Endothelial cell of umbilical vein (primary cell): Measurements from ENCODE around the gene CARD11. TPM values are rescaled to one million over a fixed set of nuclear protein-coding genes. Genes with fewer than 3 reads are reported as not detected.

ENCODE experiments used
- BruUV-seq: library from RNA; stranded (reverse); fragments of 400-500 nt; replicated peaks from 2 replicates; lab custom pipeline; 2021; lab: Mats Ljungman, UMichigan
- CTCF ChIA-PET: fragments of 300-600, 350-600 bp; sonication (Branson Sonifier 250); formaldehyde crosslinking; loops from one replicate; lab custom pipeline; 2021; ENCODE audit warnings: antibody characterized with exemption, inconsistent platforms; lab: Charles Lee
- POLR2A ChIA-PET: fragments of 300-600, 350-600 bp; sonication (Branson Sonifier 250); formaldehyde crosslinking; loops from one replicate; lab custom pipeline; 2021; ENCODE audit warnings: antibody characterized with exemption, inconsistent platforms; lab: Charles Lee
- DNase-seq: peaks from one replicate; pipeline ENCODE4 v3.0.0-alpha.2; 2011; ENCODE audit warnings: low read depth, low spot score
- FAIRE-seq: peaks from 2 replicates; lab custom pipeline; 2011; peaks lifted over from hg19 to GRCh38; lab: Jason Lieb, UNC
- H2AFZ ChIP-seq: 2 replicates; pipeline ENCODE4 v1.6.0; 2012; ENCODE audit warnings: low read depth, low read length, control low read depth, inconsistent platforms
- H3K27ac ChIP-seq: 2 replicates; pipeline ENCODE4 v1.5.1; 2011; ENCODE audit warnings: low read depth, mild to moderate bottlenecking, control low read depth, low read length, moderate library complexity; ENCODE audit not compliant: insufficient read depth
- H3K27me3 ChIP-seq, 2 experiments: 2 replicates each; pipeline versions ENCODE4 v1.6.0 to v1.6.1; 2011; ENCODE audit warnings: low read length in 2 of 2, mixed read lengths in 1 of 2; ENCODE audit not compliant: control insufficient read depth in 2 of 2, insufficient read depth in 2 of 2
- H3K36me3 ChIP-seq, 2 experiments: 2 replicates in 1 of 2; 3 replicates in 1 of 2; pipeline ENCODE4 v1.5.1; 2011; ENCODE audit warnings: low read length in 2 of 2, mild to moderate bottlenecking in 1 of 2, moderate library complexity in 1 of 2; ENCODE audit not compliant: control insufficient read depth in 2 of 2, insufficient read depth in 2 of 2; ENCODE audit errors: extremely low read depth in 1 of 2
- H3K4me1 ChIP-seq: 3 replicates; pipeline ENCODE4 v1.5.1; 2011; ENCODE audit warnings: mild to moderate bottlenecking, low read length; ENCODE audit not compliant: control insufficient read depth, insufficient read depth; ENCODE audit errors: extremely low read depth
- H3K4me2 ChIP-seq: 2 replicates; pipeline ENCODE4 v1.6.1; 2011; ENCODE audit warnings: low read length, control low read depth, mixed read lengths; ENCODE audit not compliant: insufficient read depth
- H3K4me3 ChIP-seq, 3 experiments: fragments of 200-600 bp in 1 of 3; sonication (generic), shearing (Covaris generic) in 1 of 3; replicated peaks in 1 of 3; 2 replicates each; pipeline ENCODE4 v1.5.1; 2011 to 2016; ENCODE audit warnings: control low read depth in 3 of 3, low read length in 3 of 3, mild to moderate bottlenecking in 2 of 3, inconsistent platforms in 1 of 3, low read depth in 1 of 3, moderate library complexity in 1 of 3; ENCODE audit not compliant: insufficient read depth in 1 of 3
- H3K79me2 ChIP-seq: 2 replicates; pipeline ENCODE4 v1.6.0; 2012; ENCODE audit warnings: low read length, inconsistent platforms; ENCODE audit not compliant: control insufficient read depth, insufficient read depth
- H3K9ac ChIP-seq: replicated peaks from 2 replicates; pipeline ENCODE3; 2011; ENCODE audit warnings: low read length, control low read depth; ENCODE audit not compliant: insufficient read depth; ENCODE audit errors: extremely low read depth
- H3K9me1 ChIP-seq: replicated peaks from 3 replicates; pipeline ENCODE4 v1.6.0; 2011; ENCODE audit warnings: mild to moderate bottlenecking, low read length; ENCODE audit not compliant: control insufficient read depth, insufficient read depth; ENCODE audit errors: extremely low read depth
- H3K9me3 ChIP-seq: replicated peaks from 2 replicates; pipeline ENCODE4 v1.5.1; 2012; ENCODE audit warnings: low read length, inconsistent platforms; ENCODE audit not compliant: control insufficient read depth, insufficient read depth
- H4K20me1 ChIP-seq: replicated peaks from 2 replicates; pipeline ENCODE3; 2011; ENCODE audit warnings: mild to moderate bottlenecking, low read length; ENCODE audit not compliant: control insufficient read depth, insufficient read depth; ENCODE audit errors: extremely low read depth
- CTCF ChIP-seq, 2 donors: IDR thresholded peaks; 1 replicate in 1 of 2; 2 replicates in 1 of 2; pipeline ENCODE4 v1.5.1; 2011; ENCODE audit warnings: low read length in 2 of 2, mild to moderate bottlenecking in 2 of 2, moderate library complexity in 2 of 2, control low read depth in 1 of 2, inconsistent platforms in 1 of 2, low read depth in 1 of 2; ENCODE audit not compliant: insufficient read depth in 1 of 2; ENCODE audit errors: extremely low read depth in 1 of 2
- EZH2 ChIP-seq: IDR thresholded peaks from 2 replicates; pipeline ENCODE4 v1.6.1; 2012; ENCODE audit warnings: borderline replicate concordance, low read depth, mild to moderate bottlenecking, moderate library complexity, low read length, inconsistent platforms; ENCODE audit not compliant: severe bottlenecking
- FOS ChIP-seq: IDR thresholded peaks from 2 replicates; pipeline ENCODE4 v1.6.1; 2011; ENCODE audit warnings: mild to moderate bottlenecking, low read length, moderate library complexity, borderline replicate concordance; ENCODE audit not compliant: insufficient read depth
- GATA2 ChIP-seq: IDR thresholded peaks from 2 replicates; pipeline ENCODE4 v1.7.0; 2011; ENCODE audit warnings: low read depth, mild to moderate bottlenecking, moderate library complexity, mixed read lengths, low read length; ENCODE audit not compliant: insufficient read length, insufficient read depth
- JUN ChIP-seq: IDR thresholded peaks from 2 replicates; pipeline ENCODE4 v1.6.1; 2011; ENCODE audit warnings: borderline replicate concordance, low read depth; ENCODE audit not compliant: insufficient read length, insufficient read depth
- MAX ChIP-seq: IDR thresholded peaks from 2 replicates; pipeline ENCODE4 v1.6.1; 2011; ENCODE audit not compliant: insufficient read depth, insufficient read length
- MYC ChIP-seq: IDR thresholded peaks from one replicate; pipeline ENCODE4 v1.6.1; 2011; ENCODE audit warnings: mild to moderate bottlenecking, low read depth, low read length
- POLR2A ChIP-seq: IDR thresholded peaks from 2 replicates; pipeline ENCODE4 v1.6.1; 2012; ENCODE audit warnings: low read depth, mild to moderate bottlenecking, control low read depth, low read length
- POLR2AphosphoS5 ChIP-seq: IDR thresholded peaks from 2 replicates; pipeline ENCODE4 v1.6.1; 2012; ENCODE audit warnings: low read depth, mild to moderate bottlenecking, control low read depth, low read length, moderate library complexity; ENCODE audit not compliant: insufficient read depth
- dilution Hi-C: fragments of 300-500 bp; cut with MboI; formaldehyde crosslinking; loops from one replicate; pipeline ENCODE4 v1.15.0; 2019; ENCODE audit warnings: low sequenced_read_pairs; ENCODE audit not compliant: extremely low pct_ligation_motif_present
- intact Hi-C: fragments of 100-400 bp; cut with micrococcal nuclease; formaldehyde crosslinking; loops from one replicate; pipeline ENCODE4 v1.10.0; 2022
- polyA plus RNA-seq, 4 experiments: library from polyadenylated mRNA; depleted of rRNA in 3 of 4; stranded (reverse) in 3 of 4; unstranded in 1 of 4; fragments of >200 nt; gene quantifications; 2 replicates each; pipeline versions ENCODE4 v1.2.1 to v1.2.3, GENCODE V29; 2011 to 2012; ENCODE audit warnings: missing spikeins in 1 of 4
- total RNA-seq: library from RNA; stranded (reverse); gene quantifications from 2 replicates; pipeline ENCODE4 v1.2.3, GENCODE V29; 2021

CARD11 gene
- total and polyA plus RNA-seq, 2 donors (not counting 3 experiments of a cell fraction or from before 2014, with no cell fraction given): 20.4 to 41.8 TPM

GRCh38 chr7:2984091-2984490 lies 59.6 kb downstream of the CARD11 start:
- no peaks in the 10 kb centered on the region for H4K20me1 ChIP-seq
- POLR2A ChIA-PET: no interaction called here
- no peak overlapping the region for H3K9ac ChIP-seq
- FAIRE-seq: no peak
- no peaks in the 10 kb centered on the region for H3K9me1 ChIP-seq
- no TSS peak for BruUV-seq
- no peaks in the 10 kb centered on the region for H3K9me3 ChIP-seq
- TF ChIP-seq MYC (no peak), EZH2 (no peak), FOS (no peak), JUN (no peak), CTCF (IDR thresholded peaks at IDR 0.05; ENCODE audit: extremely low read depth in 1 of 2, insufficient read depth in 1 of 2, low read depth in 1 of 2, low read length in 2 of 2) (no peak), POLR2A (no peak), GATA2 (no peak), MAX (no peak), POLR2AphosphoS5 (no peak)
- intact Hi-C loops: no loop called here
- H3K4me1 ChIP-seq: no peaks in the 10 kb centered on the region
- no peaks in the 10 kb centered on the region for H3K36me3 ChIP-seq
- dilution Hi-C loops: no loop called here
- no peak overlapping the region for H3K27ac ChIP-seq
- no peak for DNase-seq
- CTCF ChIA-PET: no interaction called here
- no peak overlapping the region for H2AFZ ChIP-seq
- no peak overlapping the region for H3K4me3 ChIP-seq
- no peaks in the 10 kb centered on the region for H3K79me2 ChIP-seq
- no peak overlapping the region for H3K4me2 ChIP-seq
- no peaks in the 10 kb centered on the region for H3K27me3 ChIP-seq
